GM21825 (cell line): ENCODE measurements around the gene HIRIP3.

Experiments used
- ATAC-seq: cut with Tn5 transposase; IDR thresholded peaks from one replicate; pipeline ENCODE4 v1.9.1; 2021; ENCODE audit warnings: mild to moderate bottlenecking, moderate library complexity; ENCODE audit not compliant: unreplicated experiment

The HIRIP3 gene

GRCh38 chr16:30000735-30001631 lies 5.6 kb upstream of the HIRIP3 start:
- ATAC-seq, result no peak

- no peak for ATAC-seq
These were observed 4.2 kb upstream of the HIRIP3 start for GRCh38 chr16:29999605-30000004.

- ATAC-seq, result no peak
These were observed 1.4 kb upstream of the HIRIP3 start for GRCh38 chr16:29996766-29997250.

GRCh38 chr16:29995911-29996765 lies 721 bp upstream of the HIRIP3 start, which contains the start of gene INO80E:
Gene INO80E, plus strand, starts transcription at chr16:29996241. Its CDS starts 70 bp downstream, at chr16:29996311.
- peak; percentile 85 for ATAC-seq

- peak; percentile 31 for ATAC-seq
These were observed 655 bp downstream of the HIRIP3 start for GRCh38 chr16:29994600-29995323.

GRCh38 chr16:29993903-29994599 lies 1.4 kb downstream of the HIRIP3 start:
- ATAC-seq, result no peak

GRCh38 chr16:29993191-29993902 lies 2.1 kb downstream of the HIRIP3 start:
- ATAC-seq, result no peak

GRCh38 chr16:29992344-29992967 lies 3.0 kb downstream of the HIRIP3 start:
- ATAC-seq, result no peak

- ATAC-seq, result no peak
These were observed 3.9 kb downstream of the HIRIP3 start for GRCh38 chr16:29991571-29991904.

- ATAC-seq, result no peak
These were observed 4.4 kb downstream of the HIRIP3 start for GRCh38 chr16:29990883-29991570.

- ATAC-seq, result no peak
These were observed 5.4 kb downstream of the HIRIP3 start for GRCh38 chr16:29990034-29990433.

- ATAC-seq, result no peak
These were observed 6.1 kb downstream of the HIRIP3 start for GRCh38 chr16:29989111-29989858.

- no peak for ATAC-seq
These were observed 6.9 kb downstream of the HIRIP3 start for GRCh38 chr16:29988346-29989075.

- no peak for ATAC-seq
These were observed 7.9 kb downstream of the HIRIP3 start for GRCh38 chr16:29987371-29988085.

- no peak for ATAC-seq
These were observed 8.5 kb downstream of the HIRIP3 start for GRCh38 chr16:29986931-29987330.

GRCh38 chr16:29986231-29986630 lies 9.2 kb downstream of the HIRIP3 start:
- no peak for ATAC-seq
